T-helper 9 cell (primary cell): ENCODE results near the gene ISY1.
A peak's percentile ranks its signal among the peaks of the same experiment; 100 is the strongest.
"Not testable (repeated sequence)": the region's sequence is repeated elsewhere in the genome, so short reads cannot be mapped to it uniquely, and the experiment has no call there.

Experiments used
- DNase-seq: peaks from one replicate; pipeline ENCODE4 v3.0.0-alpha.2; 2020

ISY1 gene

DNA sequence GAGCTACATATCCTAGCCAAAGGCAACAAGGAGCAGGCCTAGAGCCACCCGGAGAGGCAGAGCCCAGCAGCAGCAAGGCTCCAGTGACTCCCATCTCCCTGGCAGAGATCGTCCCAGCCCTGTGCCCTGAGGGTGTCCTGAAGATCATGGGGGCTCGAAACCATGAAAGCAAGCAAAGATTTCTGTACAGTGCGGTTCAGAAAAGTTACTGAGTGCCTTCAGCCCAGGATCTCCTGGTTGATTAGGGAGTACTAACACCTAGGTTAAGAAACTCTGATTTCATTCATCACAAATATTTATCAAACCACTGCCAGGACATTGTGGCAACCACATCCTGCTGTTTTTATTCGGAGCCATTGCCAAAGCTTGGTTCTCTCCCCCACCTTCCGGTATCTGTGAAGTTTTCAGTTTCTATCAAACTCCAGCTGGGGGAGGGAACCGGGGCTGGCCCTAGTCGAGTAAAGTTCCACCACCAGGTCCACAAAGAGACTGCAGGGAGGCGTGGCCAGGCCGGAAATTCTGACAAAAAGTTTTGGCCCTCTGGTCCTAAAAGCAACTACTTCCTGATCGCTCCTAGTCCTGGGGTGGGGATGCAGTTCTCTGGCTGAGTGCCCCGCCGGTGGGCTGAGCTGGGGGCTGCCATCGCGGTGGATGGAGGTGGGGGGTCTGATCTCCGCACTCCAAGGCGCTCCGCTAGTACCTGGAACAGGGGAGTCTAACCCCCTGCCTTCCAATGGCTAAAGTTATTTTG, 40.4 kb downstream of the ISY1 start:
- DNase-seq = peak; percentile 77

DNA sequence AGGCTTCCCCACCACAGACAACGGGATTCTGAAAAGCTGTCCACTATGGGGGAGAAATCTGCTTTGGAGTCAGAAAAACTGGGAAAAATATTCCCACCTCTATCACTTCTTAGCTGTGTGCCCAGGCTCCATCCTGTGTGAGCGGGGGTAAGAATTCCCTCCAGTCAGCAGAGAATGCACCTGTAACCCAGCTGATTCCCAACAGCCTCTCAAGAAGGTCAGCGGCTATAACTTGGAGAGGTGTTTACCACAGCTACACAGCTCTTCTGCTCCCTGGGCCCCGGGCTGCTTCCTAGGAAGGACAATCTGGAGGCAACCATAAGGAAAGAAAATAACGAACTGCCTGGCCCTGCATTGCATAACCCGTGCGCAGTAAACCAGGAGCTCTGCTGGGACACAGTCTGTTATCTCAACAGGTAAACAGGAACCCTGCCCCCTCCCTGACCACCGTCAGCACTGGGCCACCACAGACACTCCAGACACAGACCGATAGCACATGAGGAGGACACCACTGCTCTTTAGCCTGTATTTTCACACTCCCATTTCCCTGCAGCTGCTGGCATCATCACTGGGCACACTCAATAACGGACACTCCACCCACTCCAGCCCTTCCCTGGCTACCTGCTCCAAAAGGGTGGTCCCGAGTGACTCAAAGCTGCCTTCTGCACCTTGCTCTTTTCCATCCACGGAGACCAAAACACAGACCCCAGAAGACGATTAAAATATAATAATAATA, 41.3 kb downstream of the ISY1 start:
- DNase-seq = no peak

DNA sequence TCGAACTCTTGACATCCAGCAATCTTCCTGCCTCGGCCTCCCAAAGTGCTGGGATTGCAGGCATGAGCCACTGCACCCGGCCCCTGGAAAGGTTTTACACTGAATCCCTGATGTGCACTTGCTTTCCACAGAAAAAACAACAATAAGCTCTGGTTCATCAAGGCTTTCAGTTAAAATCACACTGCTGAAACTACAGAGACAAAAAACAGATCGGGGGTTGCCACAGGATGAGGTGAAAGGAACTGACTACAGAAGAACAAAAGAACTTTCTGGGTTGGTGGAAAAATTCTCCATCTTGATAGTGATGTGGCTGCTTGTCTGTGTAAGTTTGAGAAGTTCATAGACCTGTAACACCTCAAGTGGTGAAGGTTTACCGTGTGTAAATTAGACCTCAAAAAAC, 42.1 kb downstream of the ISY1 start:
- DNase-seq = peak; percentile 31

DNA sequence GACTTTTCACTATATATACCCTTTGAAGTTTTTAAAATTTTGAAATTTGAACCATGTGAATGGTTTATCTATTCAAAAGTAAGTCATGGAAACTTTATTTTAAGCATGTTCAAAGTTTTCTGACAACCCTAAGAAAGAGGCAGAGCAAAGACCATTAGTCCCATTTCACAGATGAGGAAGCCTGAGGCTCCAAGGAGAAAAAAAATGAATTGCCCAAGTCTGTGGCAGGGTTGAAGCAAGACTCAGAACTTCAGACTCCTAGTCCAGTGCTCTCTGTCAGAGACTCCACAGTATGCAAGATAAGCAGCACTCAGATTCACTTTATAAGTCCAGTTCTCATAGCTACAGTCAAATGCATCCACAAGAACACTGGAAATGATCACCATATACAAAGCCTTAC, 43.7 kb downstream of the ISY1 start:
- DNase-seq = no peak

DNA sequence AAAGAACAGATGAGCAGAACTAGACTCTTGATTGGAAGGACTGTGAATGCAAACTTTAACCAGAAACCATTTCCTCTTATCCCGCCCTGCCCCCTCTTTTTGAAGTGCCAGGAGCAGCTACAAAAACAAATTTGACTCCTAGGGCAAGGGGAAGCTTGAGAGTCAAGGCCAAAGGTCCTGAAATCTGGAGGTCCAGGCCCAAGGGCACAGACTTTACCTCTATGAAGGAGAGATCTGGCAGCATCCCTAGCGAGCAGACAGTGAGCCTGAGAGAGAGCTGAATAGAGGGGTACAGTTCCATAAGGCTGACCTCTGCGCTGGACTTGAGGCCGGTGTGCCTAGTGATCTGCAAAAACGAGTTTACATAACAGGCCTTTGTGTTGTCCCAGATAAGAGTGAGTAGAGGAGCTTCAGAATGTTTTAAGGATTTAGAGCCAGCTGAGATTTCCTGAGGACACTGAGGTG, 44.3 kb downstream of the ISY1 start:
- no peak for DNase-seq

DNA sequence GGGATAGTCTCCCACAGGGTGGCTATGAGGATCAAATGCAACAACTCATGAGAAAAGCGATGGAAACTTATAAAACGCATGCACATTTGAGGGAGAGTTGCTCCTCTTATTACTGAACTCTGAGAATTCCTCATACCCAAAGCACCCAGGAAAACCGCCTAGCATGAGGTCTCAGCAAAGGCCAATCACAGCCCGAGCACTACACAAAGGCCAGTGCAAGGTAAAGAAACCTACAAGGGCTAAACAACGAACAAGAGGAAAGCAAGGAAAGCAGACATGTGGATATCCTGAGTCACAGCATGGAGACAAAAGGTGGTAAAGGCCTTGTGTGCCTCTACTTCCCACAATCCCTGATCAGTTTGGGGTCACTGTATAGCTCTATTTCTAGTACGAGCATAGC, 46.4 kb downstream of the ISY1 start:
- no peak for DNase-seq

DNA sequence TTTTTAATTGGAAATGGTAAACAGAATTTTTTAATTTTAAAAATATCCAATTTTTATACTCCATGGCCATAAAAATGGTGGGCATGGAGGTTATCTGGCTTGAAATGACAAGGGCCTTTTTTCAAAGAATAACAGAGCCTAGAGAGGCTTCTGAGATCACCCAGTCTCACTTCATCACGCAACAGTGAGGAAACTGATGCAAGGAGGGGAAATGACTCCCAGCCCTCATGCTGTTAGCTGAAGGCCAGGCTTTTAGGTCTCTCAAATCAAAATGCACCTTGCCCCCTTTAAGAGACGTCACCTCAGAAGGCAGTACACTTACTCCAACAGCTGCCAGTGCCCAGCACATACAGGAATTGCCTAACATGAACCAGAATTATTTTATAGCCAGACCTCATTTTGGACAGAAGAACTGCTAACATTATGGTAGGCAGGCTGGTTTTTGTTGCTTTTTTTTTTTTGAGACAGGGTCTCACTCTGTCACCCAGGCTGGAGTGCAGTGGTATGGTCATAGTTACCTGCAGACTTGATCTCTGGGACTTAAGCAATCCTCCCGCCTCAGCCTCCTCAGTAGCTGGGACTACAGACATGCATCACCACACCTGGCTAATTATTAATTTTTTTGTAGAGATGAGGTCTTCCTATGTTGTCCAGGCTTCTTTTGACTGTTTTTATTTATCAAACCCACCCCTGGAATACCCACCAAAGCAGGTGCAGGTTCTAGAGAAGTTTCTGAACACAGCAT, 48.4 kb downstream of the ISY1 start:
- no peak for DNase-seq

DNA sequence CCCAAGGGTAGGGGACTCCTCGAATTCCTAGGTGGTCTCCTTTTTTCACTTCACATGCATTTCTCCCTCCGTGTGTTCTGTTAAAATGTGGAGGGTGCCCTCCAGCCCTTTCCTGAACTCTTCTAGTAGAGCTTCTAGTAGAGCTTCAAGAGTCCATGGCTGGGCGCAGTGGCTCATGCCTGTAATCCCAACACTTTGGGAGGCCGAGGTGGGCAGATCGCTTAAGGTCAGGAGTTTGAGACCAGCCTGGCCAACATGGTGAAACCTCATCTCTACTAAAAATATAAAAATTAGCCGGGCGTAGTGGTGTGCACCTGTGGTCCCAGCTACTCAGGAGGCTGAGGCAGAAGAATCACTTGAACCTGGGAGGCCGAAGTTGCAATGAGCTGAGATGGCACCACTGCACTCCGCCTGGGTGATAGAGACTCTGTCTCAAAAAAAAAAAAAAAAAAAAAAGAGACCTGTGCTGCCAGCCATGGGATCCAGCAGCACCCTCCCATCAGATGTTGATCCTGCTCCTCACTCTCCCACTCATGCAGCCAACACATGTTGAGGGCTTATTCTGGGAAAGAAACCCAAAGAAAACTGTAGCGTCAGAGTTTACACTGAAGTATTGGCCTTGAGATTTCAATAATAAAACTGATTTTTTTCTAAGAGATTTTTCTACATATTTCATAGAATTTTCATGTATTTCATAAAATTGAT, 49.6 kb downstream of the ISY1 start:
- DNase-seq = not testable (repeated sequence)

DNA sequence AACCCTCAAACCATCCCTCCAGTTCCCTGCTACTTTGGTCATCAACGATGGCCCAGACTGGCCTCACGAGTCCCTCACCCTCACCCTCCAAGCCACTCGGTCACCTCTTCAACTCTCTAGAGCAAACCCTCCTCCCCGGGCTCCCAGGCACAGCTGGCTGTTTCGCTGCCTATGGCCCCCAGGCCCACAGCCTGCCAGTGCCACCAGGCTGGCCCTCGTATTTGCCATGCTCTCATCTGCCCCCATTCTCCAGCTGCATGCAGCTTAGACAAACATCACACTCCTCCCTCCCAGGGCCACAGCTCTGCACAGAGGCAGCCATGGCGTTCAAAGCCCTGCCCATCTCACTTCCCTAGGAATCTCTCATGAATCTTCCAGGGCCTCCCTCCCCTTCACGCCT, 53.1 kb downstream of the ISY1 start:
- DNase-seq = no peak

DNA sequence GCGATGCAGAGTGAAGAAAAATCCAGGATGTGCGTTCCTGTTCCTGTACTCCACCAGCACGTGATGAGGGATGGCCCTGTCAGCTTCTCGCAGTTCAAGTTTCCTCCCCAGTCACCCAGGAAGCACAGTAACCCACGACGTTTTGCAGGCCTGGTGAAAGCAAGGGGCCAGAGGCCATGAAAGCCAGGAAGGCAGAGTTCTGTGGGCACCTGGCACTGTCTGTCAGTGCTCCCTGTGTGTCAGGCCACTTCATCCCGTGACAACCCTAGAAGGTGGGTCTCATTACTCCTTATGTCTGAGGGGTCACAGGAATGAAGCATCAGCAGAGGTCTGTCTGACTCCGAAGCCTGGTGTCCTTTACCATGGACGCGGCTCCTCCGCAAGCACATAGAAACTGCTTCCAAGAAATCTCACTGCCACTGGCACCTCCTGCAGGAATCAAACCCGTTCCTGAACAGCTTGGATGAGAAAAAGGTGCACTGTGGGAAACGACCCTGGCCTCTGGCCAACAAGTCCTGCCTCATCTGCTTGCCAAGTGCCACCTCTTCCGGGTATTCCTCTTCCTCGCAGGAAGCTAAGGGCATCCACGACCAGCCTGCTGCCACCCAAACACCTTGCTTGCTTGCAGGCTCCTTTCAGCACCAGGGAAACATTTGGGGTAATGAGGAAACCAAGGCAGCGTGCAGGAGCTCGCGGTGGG, 53.8 kb downstream of the ISY1 start:
- DNase-seq = no peak

DNA sequence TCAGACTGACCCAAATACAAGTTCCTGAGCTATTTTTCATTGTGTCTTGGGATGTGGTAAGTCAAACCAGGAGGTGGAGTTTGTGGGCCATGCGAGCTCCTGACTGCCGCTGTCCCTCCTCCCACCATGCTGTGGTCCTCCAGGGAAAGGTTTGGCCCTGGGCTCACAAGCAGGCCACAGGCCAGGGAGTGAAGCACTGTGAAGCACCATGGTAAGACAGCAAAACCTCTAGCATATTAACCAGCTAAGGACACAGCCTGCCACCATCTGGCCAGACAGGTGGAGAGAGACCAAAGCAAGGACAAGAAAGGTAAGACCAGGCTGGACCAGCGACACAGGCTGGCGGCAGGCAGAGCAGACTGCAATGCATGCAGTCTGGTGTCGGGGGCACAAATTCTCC, 54.5 kb downstream of the ISY1 start:
- DNase-seq = no peak

DNA sequence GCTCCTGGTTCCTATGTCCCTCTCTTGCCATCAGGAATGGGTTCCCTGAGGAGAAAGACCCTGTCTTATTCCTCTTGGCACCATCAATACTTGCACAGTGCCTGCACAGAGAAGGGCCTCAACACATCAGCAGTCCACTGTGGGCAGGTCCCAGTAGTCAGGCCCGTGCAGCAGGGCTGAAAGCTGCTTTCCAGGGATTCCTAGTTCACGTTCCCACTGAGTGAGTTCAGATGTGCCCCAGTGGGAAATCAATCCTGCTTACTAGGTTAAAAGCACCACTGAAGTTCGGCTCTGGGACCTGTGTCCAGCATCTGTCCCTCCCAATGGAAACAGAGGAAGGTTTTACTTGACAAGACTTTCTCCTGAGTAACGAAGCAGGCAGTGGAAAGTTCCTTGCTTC, 55.0 kb downstream of the ISY1 start:
- no peak for DNase-seq

DNA sequence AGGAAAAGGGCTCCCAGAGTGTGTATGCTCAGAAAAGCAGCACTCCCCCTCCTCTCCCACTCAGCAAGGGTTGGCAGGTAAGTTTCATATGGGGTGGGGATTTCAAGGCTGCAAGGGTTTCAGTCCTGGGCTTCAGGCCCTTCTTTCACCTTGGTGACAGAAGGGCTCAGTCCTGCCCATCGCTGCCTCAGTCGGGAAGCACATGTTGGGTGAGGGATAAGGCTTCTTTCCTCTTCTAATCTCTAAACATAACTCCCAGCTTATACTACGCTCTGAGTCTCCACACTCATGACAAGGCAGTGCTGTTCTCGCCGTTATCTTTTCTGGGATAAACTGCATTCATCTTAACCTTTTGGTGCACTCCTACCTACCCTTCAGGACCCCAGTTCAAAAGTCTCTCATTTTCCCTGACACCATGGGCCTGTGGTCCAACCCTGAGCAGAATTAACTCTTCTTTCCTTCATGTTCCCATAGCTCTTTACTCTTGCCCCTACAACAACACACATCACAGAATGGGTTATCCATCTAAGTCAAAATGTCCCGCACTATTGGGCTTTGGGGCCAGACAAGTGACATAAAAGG, 56.3 kb downstream of the ISY1 start:
- DNase-seq = no peak

DNA sequence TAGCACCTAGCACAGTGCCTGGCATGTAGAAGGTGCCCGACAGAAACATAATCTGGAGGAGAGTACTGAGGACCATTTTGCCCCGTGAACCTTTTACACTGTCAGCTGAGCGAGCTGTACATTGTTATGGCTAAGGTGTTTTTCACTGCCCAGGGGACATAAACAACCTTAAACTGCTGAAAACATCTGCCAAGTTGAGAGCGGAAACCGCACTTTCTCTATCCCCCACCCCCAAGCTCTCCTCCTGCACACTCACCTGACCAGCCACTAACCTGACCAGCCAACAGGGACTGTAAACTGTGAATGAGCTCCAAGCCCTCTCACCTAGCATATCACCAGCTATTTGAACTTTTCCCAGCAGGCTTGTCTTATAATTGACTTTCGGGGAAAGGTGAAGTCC, 56.8 kb downstream of the ISY1 start:
- DNase-seq = no peak

DNA sequence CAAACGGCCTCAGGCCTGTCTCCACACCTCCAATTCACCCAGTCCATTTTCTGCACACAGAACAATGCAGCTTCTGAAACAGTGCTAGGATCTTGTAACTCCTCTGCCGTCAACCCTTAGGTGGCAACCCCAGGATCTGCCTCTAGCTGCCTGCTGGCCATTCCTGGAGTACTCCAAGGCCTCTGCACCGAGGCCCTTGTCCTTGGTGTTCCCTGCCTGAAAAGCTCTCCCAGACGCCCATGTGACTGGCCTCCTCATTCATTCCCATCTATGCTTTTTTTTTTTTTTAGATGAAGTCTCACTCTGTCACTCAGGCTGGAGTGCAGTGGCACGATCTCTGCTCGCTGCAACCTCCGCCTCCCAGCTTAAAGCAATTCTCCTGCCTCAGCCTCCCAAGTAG, 57.6 kb downstream of the ISY1 start:
- DNase-seq = no peak

DNA sequence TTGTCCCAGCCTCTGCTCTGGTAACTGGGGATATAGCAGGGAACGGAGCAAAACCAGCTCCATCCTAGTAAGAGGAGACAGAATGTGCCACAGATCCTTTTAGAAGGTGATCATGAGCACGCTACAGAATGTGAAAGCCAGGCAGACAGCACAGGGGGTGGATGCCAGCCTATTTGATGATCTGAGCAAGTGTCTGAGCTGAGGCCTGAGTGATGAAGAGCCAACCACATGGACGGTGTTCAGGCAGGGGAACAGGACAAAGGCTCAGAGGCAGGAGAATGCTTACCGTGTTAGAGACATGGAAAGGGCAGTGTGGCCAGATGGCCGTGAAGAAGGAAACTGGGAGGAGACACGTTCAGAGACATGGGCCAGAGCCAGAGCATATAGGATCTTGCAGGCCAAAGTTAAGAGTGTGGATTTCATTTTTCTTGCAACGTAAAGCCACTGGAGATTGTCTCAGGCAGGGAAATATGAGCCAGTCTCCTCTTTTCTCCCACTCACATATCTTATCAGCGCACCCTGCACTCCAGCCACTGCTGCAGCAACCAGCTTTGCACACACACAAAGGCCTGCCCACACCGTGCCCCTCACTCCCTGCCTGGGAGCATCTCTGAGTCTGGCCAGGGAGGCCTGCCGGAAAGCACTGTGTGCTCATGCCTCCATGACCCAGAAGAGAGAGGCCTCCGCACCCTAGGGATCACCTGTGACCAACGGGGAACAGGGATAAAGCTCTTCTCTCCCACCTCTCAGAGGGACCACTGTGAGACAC, 59.3 kb downstream of the ISY1 start:
- no peak for DNase-seq

DNA sequence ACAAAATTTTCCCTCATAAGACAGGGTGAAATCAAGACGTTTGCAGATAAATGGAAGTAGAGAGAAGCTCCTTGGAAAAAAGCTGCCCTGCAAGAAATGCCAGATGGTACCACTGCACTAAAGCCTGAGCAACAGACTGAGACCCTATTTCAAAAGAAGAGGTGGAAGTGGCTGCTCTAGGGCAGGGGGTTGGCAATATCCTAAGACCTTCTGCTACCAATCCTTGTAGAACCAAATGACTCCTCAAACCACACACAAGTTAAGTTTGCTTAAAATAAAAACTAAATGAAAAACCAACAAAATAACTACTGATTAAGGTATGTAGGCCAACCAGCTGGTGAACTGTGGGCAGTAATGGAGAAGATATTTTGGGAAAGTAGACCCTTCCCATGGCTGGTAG, 60.6 kb downstream of the ISY1 start:
- no peak for DNase-seq

DNA sequence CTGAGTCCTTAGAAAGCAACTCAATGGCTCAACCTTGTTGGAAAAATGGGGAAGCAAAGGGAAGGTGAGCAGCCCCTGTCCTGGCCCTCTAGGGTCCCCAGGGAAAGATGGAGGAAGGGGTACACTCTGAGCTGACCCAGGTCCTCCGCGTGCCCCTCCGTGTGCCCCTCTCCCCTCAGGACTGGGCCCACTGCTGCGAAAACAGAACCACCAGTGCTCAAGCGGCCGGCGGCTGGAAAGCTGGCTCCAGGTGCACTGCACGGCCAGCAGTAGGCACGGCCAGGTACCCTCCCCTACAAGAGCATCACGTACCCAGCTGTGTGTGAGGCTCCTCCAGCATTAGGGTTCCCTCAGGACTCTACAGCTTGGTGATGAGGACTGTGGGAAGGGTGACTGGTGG, 65.6 kb downstream of the ISY1 start:
- no peak for DNase-seq

DNA sequence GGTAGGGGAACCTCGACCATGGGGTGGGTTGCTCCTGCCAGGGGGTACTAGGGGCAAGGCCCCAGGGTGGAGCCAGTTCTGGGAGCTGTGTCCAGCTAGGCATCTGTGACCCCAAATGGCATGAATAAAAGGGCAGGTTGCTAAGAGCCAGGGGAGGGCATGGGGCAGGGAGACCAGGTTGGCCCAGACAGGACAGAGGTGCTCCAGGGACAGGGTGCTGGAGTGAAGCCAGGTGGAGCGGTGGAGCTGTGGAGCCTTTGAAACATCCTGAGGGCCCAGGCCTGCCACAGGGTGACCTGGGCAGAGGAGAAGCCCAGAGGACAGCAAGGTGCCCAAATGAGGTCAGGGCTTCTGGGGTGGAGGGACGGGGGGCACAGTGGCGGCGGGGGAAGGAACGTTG, 72.6 kb downstream of the ISY1 start:
- DNase-seq = not testable (repeated sequence)

DNA sequence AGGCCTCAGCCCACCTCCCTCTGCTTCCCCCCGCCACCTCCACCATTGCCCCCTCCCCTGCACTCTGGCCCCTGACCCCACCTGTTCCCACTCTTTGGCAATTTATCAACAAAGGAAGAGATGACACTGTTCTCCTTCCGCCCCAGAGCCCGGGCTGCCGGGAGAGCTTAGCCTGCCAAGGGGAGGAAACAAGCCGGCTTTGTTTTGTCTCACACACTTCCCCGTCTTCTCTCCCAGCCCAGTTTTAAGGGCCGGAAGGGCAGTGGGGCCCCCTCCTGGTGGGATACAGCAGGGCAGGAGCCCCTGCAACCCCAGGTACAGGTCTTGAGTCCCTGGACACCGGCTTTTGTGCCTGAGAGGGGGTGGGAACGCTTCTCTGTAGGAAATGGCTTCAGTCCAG, 73.0 kb downstream of the ISY1 start:
- not testable (repeated sequence) for DNase-seq

DNA sequence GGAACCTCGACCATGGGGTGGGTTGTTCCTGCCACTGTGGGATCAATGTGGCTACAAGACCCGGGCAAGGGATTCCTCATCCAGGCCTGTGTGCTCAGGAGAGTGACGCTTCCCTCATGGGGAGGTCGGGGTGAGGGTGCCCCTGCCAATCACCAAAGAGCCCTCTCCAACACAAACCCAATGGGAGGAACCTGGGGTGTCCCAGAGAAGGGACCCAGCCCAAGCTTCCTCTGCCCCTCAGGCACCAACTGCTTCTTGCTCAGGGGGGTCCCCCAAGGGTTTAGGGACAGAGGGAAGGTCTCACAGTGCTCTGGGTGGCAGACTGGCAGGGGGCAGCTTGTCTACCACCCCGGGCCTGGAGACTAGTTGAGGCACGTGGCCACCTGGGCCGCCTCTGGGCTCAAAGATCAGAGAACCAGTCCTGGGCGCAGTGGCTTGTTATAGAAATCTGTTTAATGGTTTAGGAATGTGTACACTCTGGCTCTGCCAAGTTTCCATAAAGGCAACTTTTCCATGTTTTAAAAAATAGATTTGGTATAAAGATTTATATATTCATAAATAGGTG, 73.6 kb downstream of the ISY1 start:
- DNase-seq = no peak
